Measurements from ENCODE around the gene SLC25A26.

SLC25A26 gene

DNA sequence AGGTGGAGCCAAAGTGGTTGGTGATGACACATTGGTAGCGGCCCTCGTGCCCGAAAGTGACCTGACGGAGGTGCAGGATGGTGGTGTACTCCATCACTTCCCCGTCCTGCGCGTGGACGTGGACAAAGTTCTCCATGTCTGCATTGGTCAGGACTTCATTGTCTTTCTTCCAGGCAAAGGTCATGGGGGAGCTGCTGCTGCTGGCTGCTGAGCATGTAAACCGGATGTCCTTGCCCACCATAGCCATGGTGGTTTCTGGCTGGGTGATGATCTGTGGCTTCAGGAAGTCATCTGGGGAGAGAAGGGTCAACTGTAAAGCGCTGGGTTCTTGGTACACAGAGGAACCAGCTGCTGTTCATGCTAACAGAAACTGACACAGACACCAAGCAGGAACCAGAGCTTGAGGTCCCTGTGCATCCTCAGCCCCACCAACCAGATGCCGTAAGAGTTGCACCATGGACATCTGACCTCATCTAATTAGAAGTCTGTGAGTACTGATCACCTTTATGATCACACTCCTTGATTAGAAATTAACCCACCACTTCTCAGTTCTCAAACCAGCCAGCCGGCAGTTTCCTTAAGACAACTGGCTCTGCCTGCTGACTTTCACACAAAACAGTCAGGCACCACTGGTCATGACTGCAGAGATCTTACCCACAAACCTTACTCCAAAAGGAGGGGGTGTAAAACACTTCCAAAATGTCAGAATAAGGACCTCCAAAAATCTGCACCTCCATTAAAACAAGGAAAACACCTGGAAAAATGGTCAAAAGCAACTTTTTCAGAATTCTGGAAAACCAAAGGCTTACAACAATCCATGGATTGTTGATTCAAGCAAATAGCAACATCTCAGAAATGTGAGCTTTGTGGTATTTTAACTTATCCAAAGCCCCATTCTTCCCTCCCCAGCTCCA, 165.5 kb downstream of the SLC25A26 start:
- TF ChIP-seq, protein P1, sequence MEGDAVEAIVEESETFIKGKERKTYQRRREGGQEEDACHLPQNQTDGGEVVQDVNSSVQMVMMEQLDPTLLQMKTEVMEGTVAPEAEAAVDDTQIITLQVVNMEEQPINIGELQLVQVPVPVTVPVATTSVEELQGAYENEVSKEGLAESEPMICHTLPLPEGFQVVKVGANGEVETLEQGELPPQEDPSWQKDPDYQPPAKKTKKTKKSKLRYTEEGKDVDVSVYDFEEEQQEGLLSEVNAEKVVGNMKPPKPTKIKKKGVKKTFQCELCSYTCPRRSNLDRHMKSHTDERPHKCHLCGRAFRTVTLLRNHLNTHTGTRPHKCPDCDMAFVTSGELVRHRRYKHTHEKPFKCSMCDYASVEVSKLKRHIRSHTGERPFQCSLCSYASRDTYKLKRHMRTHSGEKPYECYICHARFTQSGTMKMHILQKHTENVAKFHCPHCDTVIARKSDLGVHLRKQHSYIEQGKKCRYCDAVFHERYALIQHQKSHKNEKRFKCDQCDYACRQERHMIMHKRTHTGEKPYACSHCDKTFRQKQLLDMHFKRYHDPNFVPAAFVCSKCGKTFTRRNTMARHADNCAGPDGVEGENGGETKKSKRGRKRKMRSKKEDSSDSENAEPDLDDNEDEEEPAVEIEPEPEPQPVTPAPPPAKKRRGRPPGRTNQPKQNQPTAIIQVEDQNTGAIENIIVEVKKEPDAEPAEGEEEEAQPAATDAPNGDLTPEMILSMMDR (IDR thresholded peaks at IDR 0.05; ENCODE audit: low read depth, low read length): no peak
- H3K4me3 ChIP-seq (replicated peaks in 1 of 2; ENCODE audit: low read depth in 2 of 2, low read length in 2 of 2): no peak overlapping the region
- DNase-seq (ENCODE audit: low read depth in 2 of 2): no peak

DNA sequence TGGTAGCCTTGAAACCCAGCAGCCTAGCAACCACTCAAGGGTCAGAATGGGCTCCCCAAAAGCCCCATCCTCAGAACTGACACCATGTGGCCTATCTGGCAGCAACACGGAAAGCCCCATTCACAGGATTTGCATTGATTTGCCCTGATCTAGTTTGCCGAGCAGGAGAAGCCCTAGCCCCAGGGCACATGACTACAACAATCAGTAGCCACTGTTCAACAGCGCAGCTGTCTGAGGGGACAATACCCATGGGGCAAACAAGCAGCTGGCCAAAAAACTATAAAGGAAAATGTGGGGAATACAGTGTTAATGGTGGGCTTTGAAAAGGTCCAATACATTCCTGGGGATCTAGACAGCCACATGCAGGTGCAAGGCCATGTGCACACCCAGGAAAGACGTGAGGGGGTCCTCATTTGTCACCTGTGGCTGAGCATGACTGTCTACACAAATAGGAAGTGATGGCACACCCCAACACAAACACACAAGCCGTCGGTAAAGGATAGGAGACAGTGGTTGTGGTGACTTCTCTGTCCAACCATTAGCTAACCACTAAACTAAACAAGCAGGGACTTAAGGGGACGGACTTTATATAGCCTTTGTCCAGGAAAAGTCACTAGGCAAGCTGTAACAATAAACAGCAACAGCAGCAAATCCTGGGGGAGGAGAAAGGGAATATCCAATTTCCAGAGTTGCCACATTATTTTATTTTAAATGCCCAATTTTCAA, 166.3 kb downstream of the SLC25A26 start:
- TF ChIP-seq, protein P1 (IDR thresholded peaks at IDR 0.05; ENCODE audit: low read depth, low read length): no peak
- DNase-seq (ENCODE audit: low read depth in 2 of 2): no peak
- H3K4me3 ChIP-seq (replicated peaks in 1 of 2; ENCODE audit: low read depth in 2 of 2, low read length in 2 of 2): no peak overlapping the region

DNA sequence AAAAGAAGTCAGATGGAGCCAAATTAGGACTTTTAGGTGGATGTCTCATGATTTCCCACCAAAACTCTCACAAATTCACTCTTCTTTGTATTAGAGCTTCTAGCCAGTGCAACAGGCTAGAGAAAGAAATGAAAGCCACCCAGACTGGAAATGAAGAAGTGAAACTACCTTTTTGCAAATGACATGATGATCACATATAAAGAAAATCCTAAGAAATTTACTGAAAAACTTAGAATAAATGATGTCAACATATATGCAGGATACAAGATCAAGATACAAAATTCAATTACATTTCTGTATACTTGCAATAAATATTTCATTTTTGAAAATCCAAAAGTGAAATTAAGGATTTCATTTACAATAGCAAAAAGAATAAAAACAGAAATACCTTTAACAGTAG, 169.2 kb downstream of the SLC25A26 start:
- TF ChIP-seq, protein P1 (IDR thresholded peaks at IDR 0.05; ENCODE audit: low read depth, low read length): no peak
- H3K4me3 ChIP-seq (replicated peaks in 1 of 2; ENCODE audit: low read depth in 2 of 2, low read length in 2 of 2): no peak overlapping the region
- DNase-seq (ENCODE audit: low read depth in 2 of 2): no peak

DNA sequence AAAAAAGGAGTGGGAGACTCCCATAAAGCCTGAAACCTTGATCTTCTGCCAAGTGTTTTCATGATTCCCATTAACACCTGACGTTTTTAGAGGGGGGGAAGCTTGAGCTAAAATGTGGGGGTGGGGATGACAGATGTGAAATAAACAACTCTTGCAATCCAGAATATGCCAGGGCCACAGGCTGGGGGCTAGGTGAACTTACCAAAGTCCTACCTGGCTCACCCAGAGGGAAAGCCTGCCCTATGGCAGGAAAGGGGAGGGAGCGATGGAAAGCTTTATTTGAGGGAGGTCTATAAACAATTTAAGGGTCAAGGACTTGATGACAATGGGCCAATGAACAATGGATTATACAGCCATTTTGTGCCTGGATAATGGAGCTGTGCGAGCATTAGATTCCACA, 171.7 kb downstream of the SLC25A26 start:
- TF ChIP-seq, protein P1 (IDR thresholded peaks at IDR 0.05; ENCODE audit: low read depth, low read length): no peak
- no peak overlapping the region for H3K4me3 ChIP-seq (replicated peaks in 1 of 2; ENCODE audit: low read depth in 2 of 2, low read length in 2 of 2)
- DNase-seq (ENCODE audit: low read depth in 2 of 2): no peak

DNA sequence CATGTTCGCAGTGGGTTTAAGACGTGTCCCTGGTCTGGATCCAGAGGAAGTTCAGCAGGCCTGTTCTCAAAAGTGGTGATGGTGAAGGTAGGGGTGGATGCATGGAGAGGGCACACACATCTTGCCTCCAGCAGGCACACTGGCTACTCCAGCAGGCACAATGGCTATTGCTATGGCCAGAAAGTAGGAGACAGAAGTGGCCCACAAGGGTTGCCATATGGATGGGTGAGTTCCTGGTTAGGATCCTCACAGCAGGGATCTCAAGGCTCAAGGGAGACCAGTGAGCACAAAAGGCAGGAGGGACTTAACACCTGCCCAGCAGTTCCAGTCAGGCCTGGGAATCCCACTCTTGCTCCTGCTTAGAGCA, 172.1 kb downstream of the SLC25A26 start:
- TF ChIP-seq, protein P1 (IDR thresholded peaks at IDR 0.05; ENCODE audit: low read depth, low read length): no peak
- H3K4me3 ChIP-seq (replicated peaks in 1 of 2; ENCODE audit: low read depth in 2 of 2, low read length in 2 of 2): no peak overlapping the region
- DNase-seq (ENCODE audit: low read depth in 2 of 2): no peak

DNA sequence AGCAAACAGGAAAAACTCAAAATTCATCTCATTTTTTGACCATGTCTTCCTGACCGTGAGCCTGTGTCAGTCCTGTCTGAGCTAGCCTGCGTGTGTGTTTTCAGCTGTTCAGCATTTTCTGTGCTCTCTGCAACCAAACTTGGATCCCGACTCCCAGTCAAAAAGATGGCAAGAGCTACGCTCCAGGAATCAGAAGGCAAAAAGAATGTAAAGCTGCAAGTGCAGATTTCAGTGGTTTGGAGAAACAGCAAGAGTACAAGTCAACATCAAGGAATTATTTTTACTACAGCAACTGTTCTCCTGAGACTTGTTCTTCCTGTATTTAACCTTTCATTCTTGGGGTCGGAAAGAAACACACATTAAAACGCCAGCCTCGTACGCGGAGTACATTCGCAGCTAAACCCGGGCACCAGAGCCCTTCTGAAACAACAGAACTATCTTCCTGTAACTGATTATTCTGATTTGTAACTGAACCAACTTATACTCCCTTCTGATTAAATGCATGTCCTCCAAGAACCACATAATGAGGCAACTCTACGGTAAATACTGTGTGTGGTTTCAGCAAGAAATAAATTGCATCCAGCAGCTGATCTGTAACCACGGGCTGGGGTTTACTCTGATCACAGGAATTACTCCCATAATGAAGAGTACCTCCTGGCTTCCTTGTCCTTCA, 172.7 kb downstream of the SLC25A26 start:
- DNase-seq (ENCODE audit: low read depth in 2 of 2): peak; percentile 24 to 60
- TF ChIP-seq, protein P1 (IDR thresholded peaks at IDR 0.05; ENCODE audit: low read depth, low read length): no peak
- no peak overlapping the region for H3K4me3 ChIP-seq (replicated peaks in 1 of 2; ENCODE audit: low read depth in 2 of 2, low read length in 2 of 2)
